HG03135 (cell line): ENCODE results near the gene NANP.

Experiments used
- ATAC-seq: cut with Tn5 transposase; IDR thresholded peaks from one replicate; pipeline ENCODE4 v1.9.1; 2021; ENCODE audit warnings: mild to moderate bottlenecking, moderate library complexity; ENCODE audit not compliant: unreplicated experiment

Gene NANP

DNA sequence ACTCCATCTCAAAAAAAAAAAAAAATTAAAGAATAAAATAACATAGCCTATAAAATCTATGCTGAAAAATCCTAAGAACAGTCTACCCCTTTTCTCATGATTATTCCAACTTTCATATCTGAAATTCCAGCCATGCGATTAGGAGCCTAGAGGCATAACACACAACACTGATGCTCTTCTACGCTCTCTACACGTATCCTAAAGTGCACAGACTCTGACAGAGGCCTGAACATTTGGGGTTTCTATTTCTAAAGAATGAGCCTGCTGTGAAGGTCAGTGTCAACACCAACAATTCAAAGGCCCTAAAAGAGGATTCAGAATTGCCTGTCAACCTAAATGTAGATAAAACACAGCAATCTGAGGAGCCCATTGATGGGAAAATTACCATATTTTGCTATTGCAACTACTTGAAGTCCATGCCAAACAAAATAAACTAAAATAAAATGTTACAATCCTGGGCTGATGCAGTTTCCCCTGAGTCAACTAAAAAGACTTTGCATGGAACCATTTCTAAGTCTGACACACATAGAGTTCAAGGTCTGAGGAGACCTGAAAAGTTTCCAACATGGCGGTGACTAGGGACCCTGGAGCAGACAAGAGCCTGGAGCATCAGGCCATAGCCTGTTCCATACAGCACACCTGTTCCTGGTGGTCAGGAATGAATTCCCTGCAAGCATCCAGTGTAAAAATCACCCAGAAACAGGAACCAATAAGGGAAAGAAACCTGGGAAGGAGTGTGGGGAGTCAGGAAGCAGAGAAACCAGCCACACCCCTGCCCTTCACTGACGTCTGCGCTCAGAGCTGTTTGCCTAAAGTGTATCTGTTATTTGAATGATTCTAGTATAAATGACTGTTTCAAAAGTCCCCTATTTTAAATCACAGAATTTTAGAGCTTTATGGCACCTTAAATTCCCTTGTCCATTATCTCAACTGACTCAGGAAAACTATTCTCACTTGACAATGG is 50.2 kb downstream of the NANP start:
- no peak for ATAC-seq

- no peak for ATAC-seq
Observed at GRCh38 chr20:25571817-25572216, 52.0 kb downstream of the NANP start.

- ATAC-seq = no peak
Observed at GRCh38 chr20:25571240-25571639, 52.6 kb downstream of the NANP start.

DNA sequence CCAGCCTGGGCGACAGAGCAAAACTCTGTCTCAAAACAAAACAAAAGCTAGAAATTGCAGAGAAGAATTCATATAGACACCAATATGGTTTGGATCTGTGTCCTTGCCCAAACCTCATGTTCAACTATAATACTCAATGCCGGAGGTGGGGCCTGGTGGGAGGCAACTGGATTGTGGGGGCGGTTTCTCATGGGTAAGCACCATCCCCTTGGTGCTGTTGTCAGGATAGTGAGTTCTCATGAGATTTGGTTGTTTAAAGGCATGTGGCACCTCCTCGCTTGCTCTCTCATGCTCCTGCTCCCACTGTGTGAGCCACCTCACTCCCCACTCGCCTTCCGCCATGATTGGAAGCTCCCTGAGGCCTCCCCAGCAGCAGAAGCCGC is 53.7 kb downstream of the NANP start:
- no peak for ATAC-seq

DNA sequence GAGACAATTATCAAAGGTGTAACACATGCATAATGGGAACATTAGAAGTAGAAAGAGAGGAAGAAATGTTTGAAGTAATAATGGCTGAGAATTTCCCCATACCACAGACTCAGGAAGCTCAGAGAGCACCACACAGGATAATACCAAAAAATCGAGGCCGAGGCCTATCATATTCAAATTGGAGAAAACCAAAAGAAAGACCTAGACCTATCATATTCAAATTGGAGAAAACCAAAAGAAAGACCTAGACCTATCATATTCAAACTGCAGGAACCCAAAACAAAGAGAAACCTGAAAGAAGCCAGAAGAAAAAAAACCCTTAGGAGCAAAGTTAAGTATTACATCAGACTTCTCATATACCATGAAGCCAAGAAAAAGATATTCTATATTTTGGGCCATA is 56.5 kb downstream of the NANP start:
- ATAC-seq = no peak

- no peak for ATAC-seq
Observed at GRCh38 chr20:25566821-25567220, 57.0 kb downstream of the NANP start.

GRCh38 chr20:25565578-25566157 is 58.1 kb downstream of the NANP start:
- ATAC-seq = no peak

DNA sequence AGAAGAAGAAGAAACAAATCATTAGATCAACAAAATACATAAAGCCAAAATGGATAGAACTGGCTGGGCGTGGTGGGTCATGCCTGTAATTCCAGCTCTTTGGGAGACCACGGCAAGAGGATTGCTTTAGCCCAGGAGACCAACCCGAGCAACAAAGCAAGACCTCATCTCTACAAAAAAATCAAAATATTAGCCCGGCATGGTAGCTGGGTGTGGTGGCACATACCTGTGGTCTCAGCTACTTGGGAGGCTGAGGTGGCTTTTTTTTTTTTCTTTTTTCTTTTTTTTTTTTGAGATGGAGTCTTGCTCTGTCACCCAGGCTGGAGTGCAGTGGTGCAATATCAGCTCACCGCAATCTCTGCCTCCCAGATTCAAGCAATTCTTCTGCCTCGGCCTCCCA is 59.9 kb downstream of the NANP start:
- ATAC-seq = no peak

GRCh38 chr20:25563362-25563761 is 60.5 kb downstream of the NANP start:
- ATAC-seq = no peak
